ENCODE results near the gene CSNK2A1. TPM values are rescaled to one million over a fixed set of nuclear protein-coding genes. Genes with fewer than 3 reads are reported as not detected.

Gene CSNK2A1
- polyA plus RNA-seq, 1 donor from 2014 or later = 255 TPM

GRCh38 chr20:504632-505075 lies 38.9 kb downstream of the CSNK2A1 start:
- H3K9ac ChIP-seq (ENCODE audit: low read length) = no peak overlapping the region
- H3K9me3 ChIP-seq (ENCODE audit: low read length) = no peaks in the 10 kb centered on the region
- no peak overlapping the region for H2AFZ ChIP-seq (ENCODE audit: low read depth, low read length)
- no peaks in the 10 kb centered on the region for H3K27me3 ChIP-seq (ENCODE audit: insufficient read depth, low read depth, low read length)
- no peaks in the 10 kb centered on the region for H4K20me1 ChIP-seq (ENCODE audit: insufficient read depth)
- H3K4me3 ChIP-seq (ENCODE audit: low read length) = no peak overlapping the region
- TF ChIP-seq RAD21 (conservative IDR thresholded peaks at IDR 0.05) = no peak
- H3K9me2 ChIP-seq (ENCODE audit: insufficient read depth, low read length) = no peaks in the 10 kb centered on the region
- H3K79me2 ChIP-seq (replicated peaks; ENCODE audit: insufficient read depth, low read length) = peaks cover 13% of the 10 kb centered on the region
- H3F3A ChIP-seq (ENCODE audit: insufficient read depth, low read length, poor library complexity, severe bottlenecking) = no peaks in the 10 kb centered on the region
- no peak overlapping the region for H3K4me2 ChIP-seq (ENCODE audit: low read length)
- peaks cover 3% of the 10 kb centered on the region for H3K36me3 ChIP-seq (ENCODE audit: insufficient read depth, low read length)
- H3K27ac ChIP-seq (ENCODE audit: low read length) = no peak overlapping the region

DNA sequence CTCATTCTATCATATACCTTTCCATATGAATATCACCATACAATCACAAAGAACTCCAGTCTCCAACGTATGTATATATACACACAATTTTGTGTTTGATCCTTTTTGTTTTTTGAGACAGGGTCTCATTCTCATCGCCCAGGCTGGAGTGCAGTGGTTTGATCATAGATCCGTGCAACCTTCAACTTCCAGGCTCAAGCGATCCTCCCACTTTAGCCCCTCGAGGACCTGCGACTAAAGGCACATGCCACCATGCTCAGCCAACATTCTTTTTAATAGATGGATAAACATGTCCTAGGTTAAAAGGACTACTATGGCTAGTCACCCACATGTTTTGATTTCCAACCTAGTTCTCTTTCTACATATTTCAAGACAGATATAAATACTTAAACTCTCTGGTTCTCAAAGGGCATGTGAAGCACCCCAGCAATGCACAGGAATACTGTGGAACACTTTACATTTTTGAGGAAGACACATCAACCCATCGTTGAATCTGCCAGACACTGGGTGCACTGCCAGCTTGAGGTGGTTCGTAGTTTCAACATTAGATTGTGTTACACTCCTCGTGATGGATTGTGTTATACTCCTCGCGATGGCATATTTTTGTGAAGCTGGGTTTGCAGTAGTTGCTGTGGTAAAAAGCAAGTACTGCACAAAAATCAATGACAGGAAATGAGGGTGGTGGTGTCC lies 40.4 kb downstream of the CSNK2A1 start:
- no peaks in the 10 kb centered on the region for H3F3A ChIP-seq (ENCODE audit: insufficient read depth, low read length, poor library complexity, severe bottlenecking)
- H3K4me3 ChIP-seq (ENCODE audit: low read length) = no peak overlapping the region
- H3K9ac ChIP-seq (ENCODE audit: low read length) = no peak overlapping the region
- H4K20me1 ChIP-seq (ENCODE audit: insufficient read depth) = no peaks in the 10 kb centered on the region
- H3K79me2 ChIP-seq (replicated peaks; ENCODE audit: insufficient read depth, low read length) = no peaks in the 10 kb centered on the region
- no peak overlapping the region for H2AFZ ChIP-seq (ENCODE audit: low read depth, low read length)
- peaks cover 3% of the 10 kb centered on the region for H3K36me3 ChIP-seq (ENCODE audit: insufficient read depth, low read length)
- no peak overlapping the region for H3K27ac ChIP-seq (ENCODE audit: low read length)
- H3K4me2 ChIP-seq (ENCODE audit: low read length) = no peak overlapping the region
- H3K9me3 ChIP-seq (ENCODE audit: low read length) = no peaks in the 10 kb centered on the region
- H3K27me3 ChIP-seq (ENCODE audit: insufficient read depth, low read depth, low read length) = no peaks in the 10 kb centered on the region
- H3K9me2 ChIP-seq (ENCODE audit: insufficient read depth, low read length) = no peaks in the 10 kb centered on the region
- TF ChIP-seq CTCF (IDR thresholded peaks at IDR 0.05; ENCODE audit: poor library complexity, severe bottlenecking) (no peak), SMC3 (conservative IDR thresholded peaks at IDR 0.05; ENCODE audit: poor library complexity) (no peak), MXI1 (conservative IDR thresholded peaks at IDR 0.05; ENCODE audit: poor library complexity, severe bottlenecking) (no peak), TAF1 (IDR thresholded peaks at IDR 0.05; ENCODE audit: low read depth) (no peak), EZH2 (IDR thresholded peaks at IDR 0.05; ENCODE audit: borderline replicate concordance, insufficient read depth, low read length, poor library complexity, severe bottlenecking) (no peak), EP300 (conservative IDR thresholded peaks at IDR 0.05; ENCODE audit: poor library complexity, severe bottlenecking) (no peak), POLR2AphosphoS5 (IDR thresholded peaks at IDR 0.05) (no peak), RAD21 (conservative IDR thresholded peaks at IDR 0.05) (no peak)
- TF ChIP-seq, protein P1, sequence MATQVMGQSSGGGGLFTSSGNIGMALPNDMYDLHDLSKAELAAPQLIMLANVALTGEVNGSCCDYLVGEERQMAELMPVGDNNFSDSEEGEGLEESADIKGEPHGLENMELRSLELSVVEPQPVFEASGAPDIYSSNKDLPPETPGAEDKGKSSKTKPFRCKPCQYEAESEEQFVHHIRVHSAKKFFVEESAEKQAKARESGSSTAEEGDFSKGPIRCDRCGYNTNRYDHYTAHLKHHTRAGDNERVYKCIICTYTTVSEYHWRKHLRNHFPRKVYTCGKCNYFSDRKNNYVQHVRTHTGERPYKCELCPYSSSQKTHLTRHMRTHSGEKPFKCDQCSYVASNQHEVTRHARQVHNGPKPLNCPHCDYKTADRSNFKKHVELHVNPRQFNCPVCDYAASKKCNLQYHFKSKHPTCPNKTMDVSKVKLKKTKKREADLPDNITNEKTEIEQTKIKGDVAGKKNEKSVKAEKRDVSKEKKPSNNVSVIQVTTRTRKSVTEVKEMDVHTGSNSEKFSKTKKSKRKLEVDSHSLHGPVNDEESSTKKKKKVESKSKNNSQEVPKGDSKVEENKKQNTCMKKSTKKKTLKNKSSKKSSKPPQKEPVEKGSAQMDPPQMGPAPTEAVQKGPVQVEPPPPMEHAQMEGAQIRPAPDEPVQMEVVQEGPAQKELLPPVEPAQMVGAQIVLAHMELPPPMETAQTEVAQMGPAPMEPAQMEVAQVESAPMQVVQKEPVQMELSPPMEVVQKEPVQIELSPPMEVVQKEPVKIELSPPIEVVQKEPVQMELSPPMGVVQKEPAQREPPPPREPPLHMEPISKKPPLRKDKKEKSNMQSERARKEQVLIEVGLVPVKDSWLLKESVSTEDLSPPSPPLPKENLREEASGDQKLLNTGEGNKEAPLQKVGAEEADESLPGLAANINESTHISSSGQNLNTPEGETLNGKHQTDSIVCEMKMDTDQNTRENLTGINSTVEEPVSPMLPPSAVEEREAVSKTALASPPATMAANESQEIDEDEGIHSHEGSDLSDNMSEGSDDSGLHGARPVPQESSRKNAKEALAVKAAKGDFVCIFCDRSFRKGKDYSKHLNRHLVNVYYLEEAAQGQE (IDR thresholded peaks at IDR 0.05; ENCODE audit: borderline replicate concordance) = no peak
